ENCODE measurements around the gene UBAP2. TPM values are rescaled to one million over a fixed set of nuclear protein-coding genes. Genes with fewer than 3 reads are reported as not detected.

The UBAP2 gene
- polyA plus RNA-seq, 1 experiment = 17.5 TPM

- Histone ChIP-seq H3K27me3 (ENCODE audit: control insufficient read depth, insufficient read depth, low read length) (no peaks in the 10 kb centered on the region), H3K27ac (ENCODE audit: low read depth, low read length) (no peak overlapping the region), H3K4me3 (ENCODE audit: low read depth, low read length) (no peak overlapping the region), H3K9me3 (ENCODE audit: control insufficient read depth, insufficient read depth, low read length) (no peaks in the 10 kb centered on the region)
- peak; percentile 16 for DNase-seq (ENCODE audit: low read depth, low spot score)
- CTCF ChIA-PET = interaction anchor here (0.6 to 5.0 kb wide), 18 partner anchors 9 to 590 kb away, joined by 3 to 51 read pairs (median 4); no protein-coding TSS in a partner anchor
- POLR2A ChIA-PET = interaction anchor here (1.3 kb wide), 1 partner anchor 148 kb away, joined by 3 read pairs; no protein-coding TSS in a partner anchor
- TF ChIP-seq, protein P1, sequence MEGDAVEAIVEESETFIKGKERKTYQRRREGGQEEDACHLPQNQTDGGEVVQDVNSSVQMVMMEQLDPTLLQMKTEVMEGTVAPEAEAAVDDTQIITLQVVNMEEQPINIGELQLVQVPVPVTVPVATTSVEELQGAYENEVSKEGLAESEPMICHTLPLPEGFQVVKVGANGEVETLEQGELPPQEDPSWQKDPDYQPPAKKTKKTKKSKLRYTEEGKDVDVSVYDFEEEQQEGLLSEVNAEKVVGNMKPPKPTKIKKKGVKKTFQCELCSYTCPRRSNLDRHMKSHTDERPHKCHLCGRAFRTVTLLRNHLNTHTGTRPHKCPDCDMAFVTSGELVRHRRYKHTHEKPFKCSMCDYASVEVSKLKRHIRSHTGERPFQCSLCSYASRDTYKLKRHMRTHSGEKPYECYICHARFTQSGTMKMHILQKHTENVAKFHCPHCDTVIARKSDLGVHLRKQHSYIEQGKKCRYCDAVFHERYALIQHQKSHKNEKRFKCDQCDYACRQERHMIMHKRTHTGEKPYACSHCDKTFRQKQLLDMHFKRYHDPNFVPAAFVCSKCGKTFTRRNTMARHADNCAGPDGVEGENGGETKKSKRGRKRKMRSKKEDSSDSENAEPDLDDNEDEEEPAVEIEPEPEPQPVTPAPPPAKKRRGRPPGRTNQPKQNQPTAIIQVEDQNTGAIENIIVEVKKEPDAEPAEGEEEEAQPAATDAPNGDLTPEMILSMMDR (IDR thresholded peaks at IDR 0.05; ENCODE audit: low read depth, low read length) = peak; percentile 75
These were observed 123.5 kb downstream of the UBAP2 start for GRCh38 chr9:33924978-33925797.

- ChIA-PET POLR2A (interaction anchor here (1.3 kb wide), 1 partner anchor 149 kb away, joined by 3 read pairs; no protein-coding TSS in a partner anchor), CTCF (interaction anchor here (0.6 to 5.0 kb wide), 11 partner anchors 10 to 413 kb away, joined by 3 to 51 read pairs (median 7); no protein-coding TSS in a partner anchor)
- Histone ChIP-seq H3K4me3 (ENCODE audit: low read depth, low read length) (no peak overlapping the region), H3K27ac (ENCODE audit: low read depth, low read length) (no peak overlapping the region), H3K27me3 (ENCODE audit: control insufficient read depth, insufficient read depth, low read length) (no peaks in the 10 kb centered on the region), H3K9me3 (ENCODE audit: control insufficient read depth, insufficient read depth, low read length) (no peaks in the 10 kb centered on the region)
- TF ChIP-seq, protein P1 (IDR thresholded peaks at IDR 0.05; ENCODE audit: low read depth, low read length) = no peak
- DNase-seq (ENCODE audit: low read depth, low spot score) = no peak
These were observed 124.5 kb downstream of the UBAP2 start for GRCh38 chr9:33923998-33924701.

DNA sequence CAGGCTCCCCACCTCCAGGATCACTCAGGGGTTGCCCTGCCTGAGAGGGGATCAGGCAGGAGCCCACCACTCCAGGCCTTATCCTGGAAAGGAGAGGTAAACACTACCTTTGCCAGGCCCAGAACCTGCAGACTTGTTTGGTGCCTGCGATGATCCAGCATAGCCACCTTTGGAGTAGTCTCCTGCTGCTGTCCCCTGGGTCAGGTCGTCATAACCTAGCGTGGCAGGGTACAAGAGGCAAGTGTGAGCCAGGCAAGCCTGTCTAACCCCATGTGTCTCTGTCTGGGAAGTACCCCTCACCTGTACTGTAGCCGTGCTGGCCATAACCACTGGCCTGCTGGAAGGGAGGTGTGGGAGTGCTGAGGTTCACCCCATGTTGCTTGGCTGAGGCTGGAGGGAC, 125.6 kb downstream of the UBAP2 start:
- CTCF ChIA-PET = interaction anchor here (5.0 kb wide), 1 partner anchor 151 kb away, joined by 51 read pairs; no protein-coding TSS in a partner anchor

DNA sequence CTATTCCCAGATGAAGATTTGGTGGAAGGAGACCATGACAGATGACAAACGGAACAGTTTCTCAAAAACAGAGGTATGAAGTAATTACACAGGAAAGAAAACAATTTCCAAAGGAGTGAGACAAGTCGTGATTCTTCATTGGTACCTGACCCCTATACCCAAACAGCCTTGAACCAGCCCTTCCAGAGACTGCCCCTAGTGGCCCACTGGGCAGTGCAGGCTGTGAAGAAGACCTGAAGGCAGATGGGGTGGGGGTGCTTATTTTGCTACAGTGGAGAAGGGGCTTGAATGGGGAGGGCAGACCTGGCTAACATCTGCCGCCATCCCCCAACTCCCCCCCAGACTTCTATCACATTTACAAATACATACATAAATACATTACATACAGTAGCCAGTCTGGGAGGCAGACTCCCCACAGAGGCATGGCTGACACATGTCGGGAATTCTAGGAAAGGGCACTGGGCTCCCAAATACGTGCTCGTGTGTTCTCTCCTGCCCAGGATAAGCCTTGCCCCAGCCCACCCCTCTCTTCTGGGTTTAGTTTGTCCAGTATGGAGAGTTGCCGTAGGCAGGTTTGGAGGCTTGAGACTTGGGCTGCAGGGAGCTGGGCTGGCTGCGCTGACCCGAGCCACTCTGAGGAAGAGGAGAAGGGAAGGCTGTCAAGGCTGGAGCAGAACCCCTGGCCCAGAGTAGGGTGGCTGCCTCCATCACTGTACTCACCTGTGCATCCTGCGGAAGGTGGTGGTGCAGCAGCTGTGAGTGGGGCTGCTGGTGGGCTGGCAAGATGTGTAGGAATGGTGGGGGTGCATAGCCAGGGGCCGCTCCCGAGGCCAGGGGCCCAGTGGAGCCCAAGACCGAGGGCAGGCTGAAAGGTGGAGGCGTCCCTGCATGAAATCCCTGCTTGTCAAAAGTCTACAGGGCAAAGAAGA, 126.5 kb downstream of the UBAP2 start:
- TF ChIP-seq, protein P1 (IDR thresholded peaks at IDR 0.05; ENCODE audit: low read depth, low read length) = peak; percentile 75
- no peaks in the 10 kb centered on the region for H3K27me3 ChIP-seq (ENCODE audit: control insufficient read depth, insufficient read depth, low read length)
- POLR2A ChIA-PET = no interaction called here
- H3K9me3 ChIP-seq (ENCODE audit: control insufficient read depth, insufficient read depth, low read length) = no peaks in the 10 kb centered on the region
- peak overlapping the region; percentile 11 for H3K27ac ChIP-seq (ENCODE audit: low read depth, low read length)
- CTCF ChIA-PET = interaction anchor here (5.0 kb wide), 1 partner anchor 152 kb away, joined by 51 read pairs; no protein-coding TSS in a partner anchor
- no peak overlapping the region for H3K4me3 ChIP-seq (ENCODE audit: low read depth, low read length)
- DNase-seq (ENCODE audit: low read depth, low spot score) = no peak

More for the DNA sequence above, 125.6 kb downstream of the UBAP2 start:
- POLR2A ChIA-PET = no interaction called here
- H3K27me3 ChIP-seq (ENCODE audit: control insufficient read depth, insufficient read depth, low read length) = no peaks in the 10 kb centered on the region
- no peak for DNase-seq (ENCODE audit: low read depth, low spot score)
- no peak overlapping the region for H3K4me3 ChIP-seq (ENCODE audit: low read depth, low read length)
- no peaks in the 10 kb centered on the region for H3K9me3 ChIP-seq (ENCODE audit: control insufficient read depth, insufficient read depth, low read length)
- TF ChIP-seq, protein P1 (IDR thresholded peaks at IDR 0.05; ENCODE audit: low read depth, low read length) = no peak
- no peak overlapping the region for H3K27ac ChIP-seq (ENCODE audit: low read depth, low read length)
